Panc1 (cell line): ENCODE results near the gene THAP4. TPM values are rescaled to one million over a fixed set of nuclear protein-coding genes. Genes with fewer than 3 reads are reported as not detected.

Experiments
- ATAC-seq: fragments of 200-7000 bp; cut with Tn5 transposase; 2 replicates; pipeline ENCODE4 v1.9.1; 2020; ENCODE audit warnings: mild to moderate bottlenecking, moderate library complexity
- BruUV-seq: library from RNA; stranded (reverse); fragments of 400-500 nt; replicated peaks from 2 replicates; lab custom pipeline; 2021; lab: Mats Ljungman, UMichigan
- CTCF ChIA-PET: fragments of 300-600 bp; sonication (Branson Sonifier 250); formaldehyde crosslinking; loops from one replicate; lab custom pipeline; 2022; ENCODE audit warnings: antibody characterized with exemption; lab: Charles Lee
- POLR2A ChIA-PET: fragments of 300-600 bp; sonication (Branson Sonifier 250); formaldehyde crosslinking; loops from one replicate; lab custom pipeline; 2022; ENCODE audit warnings: antibody characterized with exemption; lab: Charles Lee
- DNase-seq: peaks from one replicate; pipeline ENCODE4 v3.0.0-alpha.2; 2010; ENCODE audit warnings: low read depth, low spot score
- H3K27ac ChIP-seq: 2 replicates; pipeline ENCODE4 v1.5.1; 2011; ENCODE audit warnings: mild to moderate bottlenecking, low read length, inconsistent platforms
- H3K27me3 ChIP-seq: fragments of 200-500 bp; sonication (Bioruptor generic); 2 replicates; pipeline ENCODE4 v1.6.0; 2014; ENCODE audit warnings: low read length, inconsistent platforms; ENCODE audit not compliant: control insufficient read depth, insufficient read depth
- H3K36me3 ChIP-seq: fragments of 200-500 bp; sonication (Bioruptor generic); 2 replicates; pipeline ENCODE4 v1.5.1; 2014; ENCODE audit warnings: inconsistent platforms, mild to moderate bottlenecking, low read length, moderate library complexity; ENCODE audit not compliant: control insufficient read depth, insufficient read depth
- H3K4me1 ChIP-seq: 2 replicates; pipeline ENCODE4 v1.5.1; 2011; ENCODE audit warnings: inconsistent platforms, mild to moderate bottlenecking, low read length, moderate library complexity; ENCODE audit not compliant: control insufficient read depth, insufficient read depth
- H3K4me3 ChIP-seq, 2 experiments: 2 replicates each; pipeline ENCODE4 v1.5.1; 2011 to 2012; ENCODE audit warnings: low read depth in 2 of 2, low read length in 2 of 2, mild to moderate bottlenecking in 2 of 2, inconsistent platforms in 1 of 2, moderate library complexity in 1 of 2
- H3K9me3 ChIP-seq: fragments of 200-500 bp; sonication (Bioruptor generic); 2 replicates; pipeline ENCODE4 v1.5.1; 2014; ENCODE audit warnings: low read depth, mild to moderate bottlenecking, inconsistent platforms, low read length, moderate library complexity; ENCODE audit not compliant: control insufficient read depth, insufficient read depth
- CTCF ChIP-seq: fragments of 450-650 bp; IDR thresholded peaks from 2 replicates; pipeline ENCODE4 v1.5.1; 2017; ENCODE audit warnings: mild to moderate bottlenecking
- POLR2AphosphoS5 ChIP-seq: IDR thresholded peaks from 2 replicates; pipeline ENCODE4 v1.6.1; 2012; ENCODE audit warnings: mild to moderate bottlenecking, low read depth, low read length, moderate library complexity
- REST ChIP-seq, 2 experiments: IDR thresholded peaks; 2 replicates each; pipeline ENCODE4 v1.6.1; 2011 to 2012; ENCODE audit warnings: low read depth in 2 of 2, control low read depth in 1 of 2, low read length in 1 of 2, mild to moderate bottlenecking in 1 of 2, moderate library complexity in 1 of 2; ENCODE audit not compliant: insufficient read depth in 1 of 2
- SIN3A ChIP-seq: IDR thresholded peaks from 2 replicates; pipeline ENCODE4 v1.6.1; 2012; ENCODE audit warnings: low read depth, mild to moderate bottlenecking, low read length, moderate library complexity, borderline replicate concordance; ENCODE audit not compliant: insufficient read depth
- TCF7L2 ChIP-seq: IDR thresholded peaks from 2 replicates; pipeline ENCODE4 v1.6.1; 2011; ENCODE audit warnings: mild to moderate bottlenecking, low read depth, low read length, inconsistent platforms
- in situ Hi-C: cut with HindIII; loops from 2 replicates; pipeline ENCODE4 v1.10.0; 2016; ENCODE audit warnings: low sequenced_read_pairs, low pct_unique_long_range_greater_than_20kb
- intact Hi-C: fragments of 100-400 bp; cut with micrococcal nuclease; formaldehyde crosslinking; loops from one replicate; pipeline ENCODE4 v1.10.0; 2022; ENCODE audit not compliant: unreplicated experiment
- total RNA-seq: library from RNA; stranded (reverse); gene quantifications from one replicate; pipeline ENCODE4 v1.2.1, GENCODE V29; 2021; ENCODE audit not compliant: unreplicated experiment

Gene THAP4
- total RNA-seq, 1 experiment from 2014 or later, result 77.9 TPM

GRCh38 chr2:241598061-241598460, 38.9 kb downstream of the THAP4 start:
- ATAC-seq (no peak), DNase-seq (no peak)
- no peak for TF ChIP-seq POLR2AphosphoS5
- ChIA-PET POLR2A (interaction anchor here (0.6 kb wide), 1 partner anchor 8 kb away, joined by 3 read pairs; no protein-coding TSS in a partner anchor), CTCF (no interaction called here)
- H3K27me3 ChIP-seq, result no peaks in the 10 kb centered on the region
- no peaks in the 10 kb centered on the region for H3K4me1 ChIP-seq
- peaks cover 3% of the 10 kb centered on the region; the same call in 1 of the 2 replicates for H3K36me3 ChIP-seq
- intact Hi-C loops (no loop called here), in situ Hi-C loops (no loop called here)
- H3K4me3 ChIP-seq, result no peak overlapping the region
- no peaks in the 10 kb centered on the region for H3K9me3 ChIP-seq
- H3K27ac ChIP-seq, result no peak overlapping the region
- BruUV-seq, result no TSS peak

GRCh38 chr2:241597561-241597960, 39.4 kb downstream of the THAP4 start:
- in situ Hi-C loops (no loop called here), intact Hi-C loops (no loop called here)
- TF ChIP-seq SIN3A, result no peak
- no peak for TF ChIP-seq TCF7L2
- no peak for TF ChIP-seq REST (IDR thresholded peaks at IDR 0.05; ENCODE audit: insufficient read depth in 1 of 2, low read depth in 2 of 2, low read length in 1 of 2)
- no peak for TF ChIP-seq POLR2AphosphoS5
- TF ChIP-seq CTCF, result no peak
- no peaks in the 10 kb centered on the region for H3K27me3 ChIP-seq
- H3K4me3 ChIP-seq, result no peak overlapping the region
- ATAC-seq, result no peak
- no peak overlapping the region for H3K27ac ChIP-seq
- H3K4me1 ChIP-seq, result no peaks in the 10 kb centered on the region
- ChIA-PET POLR2A (interaction anchor here (0.6 kb wide), 1 partner anchor 8 kb away, joined by 3 read pairs; no protein-coding TSS in a partner anchor), CTCF (interaction anchor here (0.6 kb wide), 1 partner anchor 34 kb away, joined by 5 read pairs; no protein-coding TSS in a partner anchor)
- no peaks in the 10 kb centered on the region for H3K9me3 ChIP-seq
- H3K36me3 ChIP-seq, result peaks cover 3% of the 10 kb centered on the region; the same call in 1 of the 2 replicates
- TSS peak; percentile 59 for BruUV-seq
- no peak for DNase-seq

GRCh38 chr2:241595600-241596140, 41.3 kb downstream of the THAP4 start:
- no peak for DNase-seq
- in situ Hi-C loops, result no loop called here
- Histone ChIP-seq H3K36me3 (no peaks in the 10 kb centered on the region), H3K27me3 (no peaks in the 10 kb centered on the region), H3K27ac (no peak overlapping the region), H3K4me1 (no peaks in the 10 kb centered on the region), H3K9me3 (no peaks in the 10 kb centered on the region), H3K4me3 (no peak overlapping the region)
- CTCF ChIA-PET, result no interaction called here
- peak; percentile 82; the same call in 1 of the 2 replicates for ATAC-seq
- intact Hi-C loops, result no loop called here
- TF ChIP-seq SIN3A (no peak), REST (IDR thresholded peaks at IDR 0.05; ENCODE audit: insufficient read depth in 1 of 2, low read depth in 2 of 2, low read length in 1 of 2) (no peak), POLR2AphosphoS5 (no peak), TCF7L2 (no peak), CTCF (no peak; the same call in 1 of the 2 replicates)
- no TSS peak for BruUV-seq
- POLR2A ChIA-PET, result no interaction called here
